GM12878 (cell line): Measurements from ENCODE around the gene KRT10. TPM values are rescaled to one million over a fixed set of nuclear protein-coding genes. Genes with fewer than 3 reads are reported as not detected.

ENCODE experiments used
- ATAC-seq: fragments of 200-7000 bp; cut with Tn5 transposase; 3 replicates; pipeline ENCODE4 v1.9.1; 2020; ENCODE audit warnings: mild to moderate bottlenecking, moderate library complexity
- BruUV-seq: library from RNA; stranded (reverse); fragments of 400-500 nt; replicated peaks from 2 replicates; lab custom pipeline; 2021; lab: Mats Ljungman, UMichigan
- CTCF ChIA-PET: fragments of 300-600 bp; sonication (Branson Sonifier 250); formaldehyde crosslinking; extraction: SDS; loops from one replicate; lab custom pipeline; 2021; ENCODE audit warnings: inconsistent platforms; lab: Yijun Ruan, JAX
- POLR2A ChIA-PET: fragments of 350-600 bp; formaldehyde crosslinking; extraction: SDS; loops from one replicate; lab custom pipeline; 2021; ENCODE audit warnings: inconsistent platforms; lab: Charles Lee
- RAD21 ChIA-PET: fragments of 300-600 bp; sonication (Branson Sonifier 250); formaldehyde crosslinking; loops from one replicate; lab custom pipeline; 2023; ENCODE audit warnings: antibody characterized with exemption; ENCODE audit not compliant: unreplicated experiment; lab: Charles Lee
- SMC1A ChIA-PET: fragments of 300-600 bp; sonication (Branson Sonifier 250); formaldehyde crosslinking; loops from one replicate; lab custom pipeline; 2023; ENCODE audit not compliant: unreplicated experiment, uncharacterized antibody; lab: Charles Lee
- DNase-seq: peaks from one replicate; pipeline ENCODE4 v3.0.0-alpha.2; 2011; ENCODE audit warnings: low read depth, low spot score
- FAIRE-seq: peaks from 3 replicates; lab custom pipeline; 2011; peaks lifted over from hg19 to GRCh38; lab: Jason Lieb, UNC
- H2AFZ ChIP-seq: 2 replicates; pipeline ENCODE4 v1.6.0; 2011; ENCODE audit warnings: low read depth, low read length, control low read depth; ENCODE audit not compliant: control insufficient read depth
- H3K27ac ChIP-seq: 2 replicates; pipeline ENCODE4 v1.5.1; 2011; ENCODE audit warnings: control low read depth; ENCODE audit not compliant: control insufficient read depth, insufficient read depth
- H3K27me3 ChIP-seq, 2 experiments: replicated peaks in 1 of 2; 2 replicates each; pipeline versions ENCODE4 v1.6.0 to v1.6.1; 2011; ENCODE audit warnings: low read length in 1 of 2; ENCODE audit not compliant: control insufficient read depth in 2 of 2, insufficient read depth in 2 of 2
- H3K36me3 ChIP-seq, 2 experiments: 2 replicates each; pipeline ENCODE4 v1.5.1; 2011; ENCODE audit warnings: low read length in 1 of 2; ENCODE audit not compliant: control insufficient read depth in 2 of 2, insufficient read depth in 2 of 2
- H3K4me1 ChIP-seq: 2 replicates; pipeline ENCODE4 v1.6.1; 2011; ENCODE audit warnings: mild to moderate bottlenecking, low read length, moderate library complexity, mixed read lengths; ENCODE audit not compliant: control insufficient read depth, insufficient read depth
- H3K4me2 ChIP-seq: 2 replicates; pipeline ENCODE4 v1.6.0; 2011; ENCODE audit warnings: control low read depth; ENCODE audit not compliant: control insufficient read depth, insufficient read depth
- H3K4me3 ChIP-seq: fragments of 200-600 bp; sonication (generic); 2 replicates; pipeline ENCODE4 v1.5.1; 2016
- H3K79me2 ChIP-seq: 2 replicates; pipeline ENCODE4 v1.6.0; 2011; ENCODE audit warnings: low read length; ENCODE audit not compliant: control insufficient read depth, insufficient read depth
- H3K9ac ChIP-seq: 2 replicates; pipeline ENCODE4 v1.8.0; 2011; ENCODE audit warnings: low read length, control low read depth, mixed read lengths; ENCODE audit not compliant: control insufficient read depth, insufficient read depth
- H3K9me3 ChIP-seq: replicated peaks from 3 replicates; pipeline ENCODE4 v1.5.1; 2011; ENCODE audit warnings: mild to moderate bottlenecking, low read length; ENCODE audit not compliant: control insufficient read depth, insufficient read depth
- H4K20me1 ChIP-seq: 2 replicates; pipeline ENCODE4 v1.6.0; 2011; ENCODE audit not compliant: control insufficient read depth, insufficient read depth
- CBFB ChIP-seq: IDR thresholded peaks from 2 replicates; pipeline ENCODE4 v1.6.1; 2016; ENCODE audit warnings: antibody characterized with exemption, low read depth
- CBX3 ChIP-seq: fragments of 200-600 bp; sonication (generic); IDR thresholded peaks from 2 replicates; pipeline ENCODE4 v1.6.1; 2016; ENCODE audit warnings: low read depth, borderline replicate concordance
- FOXK2 ChIP-seq: fragments of 450-650 bp; IDR thresholded peaks from 2 replicates; pipeline ENCODE4 v1.6.1; 2017; ENCODE audit warnings: mild to moderate bottlenecking, moderate library complexity
- IKZF1 ChIP-seq: fragments of 450-650 bp; conservative IDR thresholded peaks from 2 replicates; pipeline ENCODE4 v1.6.1; 2017; ENCODE audit warnings: antibody characterized with exemption, mild to moderate bottlenecking
- NR2F1 ChIP-seq: fragments of 450-650 bp; conservative IDR thresholded peaks from 2 replicates; pipeline ENCODE4 v1.6.1; 2017; ENCODE audit warnings: mild to moderate bottlenecking
- PAX5 ChIP-seq: IDR thresholded peaks from 2 replicates; pipeline ENCODE4 v1.6.1; 2011; ENCODE audit warnings: low read depth, low read length, borderline replicate concordance
- PAX8 ChIP-seq: fragments of 450-650 bp; IDR thresholded peaks from 2 replicates; pipeline ENCODE4 v1.6.1; 2017; ENCODE audit warnings: mild to moderate bottlenecking, moderate library complexity
- RAD51 ChIP-seq: fragments of 450-650 bp; IDR thresholded peaks from 2 replicates; pipeline ENCODE4 v1.6.1; 2016; ENCODE audit warnings: moderate library complexity, mild to moderate bottlenecking, inconsistent platforms
- SKIL ChIP-seq: fragments of 450-650 bp; IDR thresholded peaks from 2 replicates; pipeline ENCODE4 v1.6.1; 2017; ENCODE audit warnings: mild to moderate bottlenecking, low read depth, inconsistent platforms; ENCODE audit not compliant: poor library complexity, severe bottlenecking
- SREBF1 ChIP-seq: IDR thresholded peaks from 2 replicates; pipeline ENCODE4 v1.6.1; 2012; ENCODE audit warnings: mild to moderate bottlenecking, low read length
- YY1 ChIP-seq: IDR thresholded peaks from 2 replicates; pipeline ENCODE4 v1.6.1; 2011; ENCODE audit warnings: low read depth, mild to moderate bottlenecking, low read length
- WGBS: methylation state at CpG from one replicate; pipeline ENCODE4 v1.1.6; 2016; ENCODE audit warnings: low lambda C conversion rate; ENCODE audit not compliant: insufficient replicate concordance, insufficient coverage; ENCODE audit errors: missing lambda C conversion rate; 5-methylcytosine and 5-hydroxymethylcytosine counted together
- in situ Hi-C: fragments of 300-500 bp; cut with MboI; formaldehyde crosslinking; loops from 9 replicates; pipeline ENCODE4 v1.14.3; 2018; ENCODE audit warnings: mixed read lengths
- intact Hi-C: fragments of 100-400 bp; cut with micrococcal nuclease; formaldehyde crosslinking; loops from one replicate; pipeline ENCODE4 v1.14.2; 2022; ENCODE audit not compliant: unreplicated experiment
- polyA plus RNA-seq, 11 experiments: library from polyadenylated mRNA; depleted of rRNA in 4 of 11; unstranded in 6 of 11; stranded (reverse) in 5 of 11; fragments of >200 nt; fragmentation: Nextera tagmentation in 4 of 11; fragmentation: Illumina TruSeq in 1 of 11; extraction: Ambion mirVana in 4 of 11; extraction: Trizol in 1 of 11; gene quantifications; 1 replicate in 1 of 11; 2 replicates in 10 of 11; pipeline versions ENCODE4 v1.2.1 to v1.2.3, GENCODE V29; 2011 to 2016; ENCODE audit warnings: inconsistent platforms in 2 of 11, missing spikeins in 2 of 11, low read depth in 1 of 11
- total RNA-seq, 4 experiments: library from RNA; depleted of rRNA in 3 of 4; stranded (reverse); fragments of >200 nt in 3 of 4; fragmentation: Illumina TruSeq in 1 of 4; extraction: Trizol in 1 of 4; gene quantifications; 2 replicates each; pipeline versions ENCODE4 v1.2.1 to v1.2.3, GENCODE V29; 2013 to 2021
- TF ChIP-seq, protein P1 (sequence below): fragments of 450-650 bp; formaldehyde crosslinking; IDR thresholded peaks from 2 replicates; pipeline ENCODE4 v1.5.0; 2022; ENCODE audit warnings: mild to moderate bottlenecking, missing genetic modification characterization

KRT10 gene
- total and polyA plus RNA-seq, 10 of the 15 experiments (the other 5 are each of a cell fraction or from before 2014, with no cell fraction given) = 10.8 to 98.5 (median 23.9) TPM

DNA sequence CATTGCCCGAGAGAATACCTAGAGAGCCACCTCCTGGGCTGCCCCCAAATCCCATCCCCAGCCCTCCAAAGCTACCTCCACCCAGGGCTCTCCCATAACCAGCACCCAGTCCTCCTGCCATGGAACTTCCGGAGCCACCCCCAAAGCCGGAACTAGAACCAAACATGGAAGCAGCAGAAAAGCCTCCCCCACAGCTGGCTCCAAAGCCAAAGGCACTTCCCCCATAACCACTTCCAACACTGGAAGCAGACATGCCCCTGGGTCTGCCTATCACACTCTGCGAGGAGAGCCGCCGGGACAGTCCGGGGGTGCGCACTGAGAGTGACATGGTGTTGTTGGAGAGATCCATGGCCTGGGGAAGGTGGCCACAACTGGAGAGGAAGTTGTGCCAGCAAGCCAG is 44.4 kb upstream of the KRT10 start, which contains the start of gene KRT12:
TSS of gene KRT12 (minus strand) at position 386 of the 400 bp plus-strand sequence. CDS start at position 349, 37 bp downstream.
- Histone ChIP-seq H3K27me3 (no peaks in the 10 kb centered on the region; a peak in 1 of 4 replicates), H3K4me2 (no peak within 1 kb of the TSS), H3K4me3 (no peak within 1 kb of the TSS), H4K20me1 (no peaks in the 10 kb centered on the region), H3K4me1 (no peaks in the 10 kb centered on the region), H3K79me2 (no peaks in the 10 kb centered on the region), H3K9me3 (no peaks in the 10 kb centered on the region), H3K27ac (no peak within 1 kb of the TSS), H3K36me3 (no peaks in the 10 kb centered on the region), H2AFZ (no peak within 1 kb of the TSS), H3K9ac (no peak within 1 kb of the TSS)
- TF ChIP-seq PAX5 (no peak), CBFB (no peak), YY1 (no peak), CBX3 (no peak), PAX8 (no peak), NR2F1 (no peak)
- ChIA-PET RAD21 (no interaction called here), POLR2A (no interaction called here), CTCF (interaction anchor here (0.5 to 2.5 kb wide), 4 partner anchors 10 to 796 kb away, joined by 3 to 12 read pairs (median 4); no protein-coding TSS in a partner anchor), SMC1A (interaction anchor here (1.0 to 1.8 kb wide), 2 partner anchors 11 to 242 kb away, joined by 3 to 5 read pairs; no protein-coding TSS in a partner anchor)
- FAIRE-seq = no peak
- no TSS peak for BruUV-seq
- 60% methylated on average over 8 of the region's 8 CpGs for WGBS
- ATAC-seq = no peak
- intact Hi-C loops (no loop called here), in situ Hi-C loops (no loop called here)
- DNase-seq = no peak

GRCh38 chr17:40864661-40865390 is 42.4 kb upstream of the KRT10 start:
- intact Hi-C loops = no loop called here
- DNase-seq = no peak
- ChIA-PET CTCF (no interaction called here), SMC1A (no interaction called here), POLR2A (no interaction called here), RAD21 (no interaction called here)
- no TSS peak for BruUV-seq
- Histone ChIP-seq H3K9me3 (no peaks in the 10 kb centered on the region), H4K20me1 (no peaks in the 10 kb centered on the region), H3K9ac (no peak overlapping the region), H3K27ac (no peak overlapping the region), H2AFZ (no peak overlapping the region), H3K4me3 (no peak overlapping the region), H3K36me3 (no peaks in the 10 kb centered on the region), H3K4me2 (no peak overlapping the region), H3K79me2 (no peaks in the 10 kb centered on the region), H3K27me3 (peaks cover 0 to 2% of the 10 kb centered on the region in 2 experiments; a peak in 2 of 4 replicates), H3K4me1 (no peaks in the 10 kb centered on the region)
- no peak for FAIRE-seq
- 40% methylated on average over 14 of the region's 14 CpGs for WGBS
- no peak for ATAC-seq
- in situ Hi-C loops = no loop called here
- no peak for TF ChIP-seq RAD51
- TF ChIP-seq SKIL = no peak
- no peak for TF ChIP-seq IKZF1
- TF ChIP-seq FOXK2 = no peak
- TF ChIP-seq, protein P1, sequence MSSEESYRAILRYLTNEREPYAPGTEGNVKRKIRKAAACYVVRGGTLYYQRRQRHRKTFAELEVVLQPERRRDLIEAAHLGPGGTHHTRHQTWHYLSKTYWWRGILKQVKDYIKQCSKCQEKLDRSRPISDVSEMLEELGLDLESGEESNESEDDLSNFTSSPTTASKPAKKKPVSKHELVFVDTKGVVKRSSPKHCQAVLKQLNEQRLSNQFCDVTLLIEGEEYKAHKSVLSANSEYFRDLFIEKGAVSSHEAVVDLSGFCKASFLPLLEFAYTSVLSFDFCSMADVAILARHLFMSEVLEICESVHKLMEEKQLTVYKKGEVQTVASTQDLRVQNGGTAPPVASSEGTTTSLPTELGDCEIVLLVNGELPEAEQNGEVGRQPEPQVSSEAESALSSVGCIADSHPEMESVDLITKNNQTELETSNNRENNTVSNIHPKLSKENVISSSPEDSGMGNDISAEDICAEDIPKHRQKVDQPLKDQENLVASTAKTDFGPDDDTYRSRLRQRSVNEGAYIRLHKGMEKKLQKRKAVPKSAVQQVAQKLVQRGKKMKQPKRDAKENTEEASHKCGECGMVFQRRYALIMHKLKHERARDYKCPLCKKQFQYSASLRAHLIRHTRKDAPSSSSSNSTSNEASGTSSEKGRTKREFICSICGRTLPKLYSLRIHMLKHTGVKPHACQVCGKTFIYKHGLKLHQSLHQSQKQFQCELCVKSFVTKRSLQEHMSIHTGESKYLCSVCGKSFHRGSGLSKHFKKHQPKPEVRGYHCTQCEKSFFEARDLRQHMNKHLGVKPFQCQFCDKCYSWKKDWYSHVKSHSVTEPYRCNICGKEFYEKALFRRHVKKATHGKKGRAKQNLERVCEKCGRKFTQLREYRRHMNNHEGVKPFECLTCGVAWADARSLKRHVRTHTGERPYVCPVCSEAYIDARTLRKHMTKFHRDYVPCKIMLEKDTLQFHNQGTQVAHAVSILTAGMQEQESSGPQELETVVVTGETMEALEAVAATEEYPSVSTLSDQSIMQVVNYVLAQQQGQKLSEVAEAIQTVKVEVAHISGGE (CRISPR knock-in tag) = no peak
- no peak for TF ChIP-seq SREBF1
